PC-9 (cell line): Measurements from ENCODE around the gene PSMC2. TPM values are rescaled to one million over a fixed set of nuclear protein-coding genes. Genes with fewer than 3 reads are reported as not detected.

Source experiments
- BruUV-seq: library from RNA; stranded (reverse); fragments of 400-500 nt; replicated peaks from 2 replicates; lab custom pipeline; 2021; lab: Mats Ljungman, UMichigan
- CTCF ChIA-PET: fragments of 300-600 bp; sonication (Branson Sonifier 250); formaldehyde crosslinking; loops from one replicate; lab custom pipeline; 2022; ENCODE audit warnings: antibody characterized with exemption; lab: Charles Lee
- POLR2A ChIA-PET: fragments of 300-600 bp; sonication (Branson Sonifier 250); formaldehyde crosslinking; loops from one replicate; lab custom pipeline; 2022; ENCODE audit warnings: antibody characterized with exemption; ENCODE audit not compliant: unreplicated experiment; lab: Charles Lee
- DNase-seq, 2 experiments: peaks; one replicate each; pipeline versions ENCODE4 v3.0.0 to v3.0.0-alpha.2; 2015 to 2022; ENCODE audit warnings: mixed read lengths in 1 of 2
- H2AFZ ChIP-seq: fragments of 200-600 bp; sonication (generic); 2 replicates; pipeline ENCODE4 v1.8.1; 2017; ENCODE audit warnings: antibody characterized with exemption
- H3F3A ChIP-seq: fragments of 200-600 bp; sonication (generic); 2 replicates; pipeline ENCODE4 v1.8.1; 2017; ENCODE audit warnings: antibody characterized with exemption, mild to moderate bottlenecking, low read depth; ENCODE audit not compliant: insufficient read depth
- H3K27ac ChIP-seq: fragments of 200-600 bp; sonication (generic); 2 replicates; pipeline ENCODE4 v1.6.1; 2016; ENCODE audit warnings: mixed run types
- H3K27me3 ChIP-seq: fragments of 200-600 bp; sonication (generic); 2 replicates; pipeline ENCODE4 v1.6.1; 2016; ENCODE audit warnings: low read depth, mixed run types; ENCODE audit not compliant: insufficient read depth
- H3K36me3 ChIP-seq: fragments of 200-600 bp; sonication (generic); 2 replicates; pipeline ENCODE4 v1.6.1; 2016; ENCODE audit warnings: low read depth, mixed run types
- H3K4me1 ChIP-seq: fragments of 200-600 bp; sonication (generic); replicated peaks from 2 replicates; pipeline ENCODE4 v1.6.1; 2016; ENCODE audit warnings: mixed run types; ENCODE audit not compliant: insufficient read depth
- H3K4me2 ChIP-seq: fragments of 200-600 bp; sonication (generic); 2 replicates; pipeline ENCODE4 v1.6.1; 2017; ENCODE audit warnings: mixed run types
- H3K4me3 ChIP-seq: fragments of 200-600 bp; sonication (generic); 2 replicates; pipeline ENCODE4 v1.6.1; 2016; ENCODE audit warnings: mixed run types
- H3K79me2 ChIP-seq: fragments of 200-600 bp; sonication (generic); 2 replicates; pipeline ENCODE4 v1.6.1; 2017; ENCODE audit warnings: low read depth, mixed run types
- H3K9me2 ChIP-seq: fragments of 200-600 bp; sonication (generic); 2 replicates; pipeline ENCODE4 v1.8.1; 2017; ENCODE audit warnings: mild to moderate bottlenecking; ENCODE audit not compliant: insufficient read depth
- H3K9me3 ChIP-seq: fragments of 200-600 bp; sonication (generic); 2 replicates; pipeline ENCODE4 v1.8.1; 2016; ENCODE audit warnings: low read depth; ENCODE audit not compliant: insufficient read depth
- H4K20me1 ChIP-seq: fragments of 200-600 bp; sonication (generic); 2 replicates; pipeline ENCODE4 v1.8.1; 2017; ENCODE audit not compliant: insufficient read depth
- CTCF ChIP-seq: fragments of 200-600 bp; sonication (generic); conservative IDR thresholded peaks from 2 replicates; pipeline ENCODE4 v1.6.1; 2017; ENCODE audit warnings: mixed run types, antibody characterized with exemption, mild to moderate bottlenecking, moderate library complexity
- EZH2 ChIP-seq: fragments of 200-600 bp; sonication (generic); IDR thresholded peaks from 2 replicates; pipeline ENCODE4 v1.8.0; 2017; ENCODE audit warnings: antibody characterized with exemption, low read depth
- intact Hi-C: fragments of 100-400 bp; cut with micrococcal nuclease; formaldehyde crosslinking; loops from one replicate; pipeline ENCODE4 v1.10.0; 2022; ENCODE audit not compliant: unreplicated experiment
- total RNA-seq: library from RNA; stranded (reverse); gene quantifications from 2 replicates; pipeline ENCODE4 v1.2.3, GENCODE V29; 2021

Gene PSMC2
- total RNA-seq, 1 experiment from 2014 or later = 196 TPM

- TF ChIP-seq CTCF = no peak
- TF ChIP-seq EZH2 = no peak
- no peak overlapping the region for H3K27ac ChIP-seq
- no peak overlapping the region for H3K4me2 ChIP-seq
- BruUV-seq = no TSS peak
- no peak overlapping the region for H2AFZ ChIP-seq
- no peaks in the 10 kb centered on the region for H3K79me2 ChIP-seq
- H3K27me3 ChIP-seq = peaks cover 17% of the 10 kb centered on the region; the same call in 1 of the 2 replicates
- H3K4me1 ChIP-seq = no peaks in the 10 kb centered on the region
- H4K20me1 ChIP-seq = no peaks in the 10 kb centered on the region
- no peaks in the 10 kb centered on the region for H3F3A ChIP-seq
- no peak overlapping the region for H3K4me3 ChIP-seq
- CTCF ChIA-PET = no interaction called here
- intact Hi-C loops = no loop called here
- H3K9me2 ChIP-seq = no peaks in the 10 kb centered on the region
- peak in 1 of 2 experiments; percentile 54 for DNase-seq
- H3K9me3 ChIP-seq = no peaks in the 10 kb centered on the region
- no peaks in the 10 kb centered on the region for H3K36me3 ChIP-seq
- POLR2A ChIA-PET = no interaction called here
These were observed 44.5 kb downstream of the PSMC2 start for GRCh38 chr7:103391976-103392375.

- no peak for DNase-seq
These were observed 47.1 kb downstream of the PSMC2 start for GRCh38 chr7:103394566-103394965.

GRCh38 chr7:103395071-103395470 is 47.6 kb downstream of the PSMC2 start:
- ChIA-PET POLR2A (no interaction called here), CTCF (no interaction called here)
- Histone ChIP-seq H2AFZ (no peak overlapping the region), H3K9me2 (no peaks in the 10 kb centered on the region), H3K4me2 (no peak overlapping the region), H3K4me1 (no peaks in the 10 kb centered on the region), H3K27me3 (0 out of 2 replicates have a peak, but pooled peaks cover 4% of the 10 kb centered on the region), H3F3A (no peaks in the 10 kb centered on the region), H3K36me3 (no peaks in the 10 kb centered on the region), H3K9me3 (no peaks in the 10 kb centered on the region), H4K20me1 (no peaks in the 10 kb centered on the region), H3K79me2 (no peaks in the 10 kb centered on the region), H3K4me3 (no peak overlapping the region), H3K27ac (no peak overlapping the region)
- DNase-seq = no peak
- no TSS peak for BruUV-seq
- TF ChIP-seq CTCF (no peak), EZH2 (no peak)
- intact Hi-C loops = no loop called here

More at GRCh38 chr7:103394566-103394965, 47.1 kb downstream of the PSMC2 start:
- POLR2A ChIA-PET = no interaction called here
- no peaks in the 10 kb centered on the region for H3K79me2 ChIP-seq
- H4K20me1 ChIP-seq = no peaks in the 10 kb centered on the region
- H3K36me3 ChIP-seq = no peaks in the 10 kb centered on the region
- H3K27me3 ChIP-seq = 0 out of 2 replicates have a peak, but pooled peaks cover 10% of the 10 kb centered on the region
- no peaks in the 10 kb centered on the region for H3K4me1 ChIP-seq
- CTCF ChIA-PET = no interaction called here
- no TSS peak for BruUV-seq
- no peaks in the 10 kb centered on the region for H3F3A ChIP-seq
- H2AFZ ChIP-seq = no peak overlapping the region
- no peaks in the 10 kb centered on the region for H3K9me3 ChIP-seq
- H3K4me2 ChIP-seq = no peak overlapping the region
- TF ChIP-seq CTCF (no peak), EZH2 (no peak)
- no peaks in the 10 kb centered on the region for H3K9me2 ChIP-seq
- H3K4me3 ChIP-seq = no peak overlapping the region
- intact Hi-C loops = no loop called here
- no peak overlapping the region for H3K27ac ChIP-seq
